Stimulated activated CD4-positive, alpha-beta T cell treated with anti-CD3 and anti-CD28 coated beads, Interleukin-1b, Interleukin-23, amount 100 ng/mL, for 4 hours (primary cell): Measurements from ENCODE around the gene NSUN6.

Experiments used
- DNase-seq, 2 donors: peaks; one replicate each; pipeline ENCODE4 v3.0.0-alpha.2; 2020; ENCODE audit warnings: low read depth in 2 of 2

Gene NSUN6

GRCh38 chr10:18651324-18652007 lies at the start of gene NSUN6:
NSUN6 (minus strand) TSS chr10:18651587; CDS start chr10:18651203, 384 bp downstream.
- peak; percentile 87 to 91 for DNase-seq

- no peak for DNase-seq
Observed at GRCh38 chr10:18699849-18700840, 48.8 kb upstream of the NSUN6 start.

GRCh38 chr10:18690541-18690940 lies 39.2 kb upstream of the NSUN6 start:
- no peak for DNase-seq

- no peak for DNase-seq
Observed at GRCh38 chr10:18689498-18689897, 38.1 kb upstream of the NSUN6 start.

- no peak for DNase-seq
Observed at GRCh38 chr10:18687706-18688105, 36.3 kb upstream of the NSUN6 start.

GRCh38 chr10:18687195-18687594 lies 35.8 kb upstream of the NSUN6 start:
- no peak for DNase-seq

GRCh38 chr10:18685555-18685954 lies 34.2 kb upstream of the NSUN6 start:
- no peak for DNase-seq

- no peak for DNase-seq
Observed at GRCh38 chr10:18684953-18685352, 33.6 kb upstream of the NSUN6 start.

GRCh38 chr10:18684416-18684815 lies 33.0 kb upstream of the NSUN6 start:
- no peak for DNase-seq

- no peak for DNase-seq
Observed at GRCh38 chr10:18683427-18683826, 32.0 kb upstream of the NSUN6 start.

GRCh38 chr10:18681971-18682411 lies 30.6 kb upstream of the NSUN6 start:
- DNase-seq, result no peak

GRCh38 chr10:18681366-18681765 lies 30.0 kb upstream of the NSUN6 start:
- no peak for DNase-seq

- DNase-seq, result no peak
Observed at GRCh38 chr10:18680754-18681153, 29.4 kb upstream of the NSUN6 start.

- DNase-seq, result no peak
Observed at GRCh38 chr10:18675086-18675801, 23.9 kb upstream of the NSUN6 start.

GRCh38 chr10:18668026-18668425 lies 16.6 kb upstream of the NSUN6 start:
- DNase-seq, result no peak

- no peak for DNase-seq
Observed at GRCh38 chr10:18666810-18667209, 15.4 kb upstream of the NSUN6 start.

- no peak for DNase-seq
Observed at GRCh38 chr10:18665815-18666558, 14.6 kb upstream of the NSUN6 start.

- no peak for DNase-seq
Observed at GRCh38 chr10:18664841-18665478, 13.6 kb upstream of the NSUN6 start.

GRCh38 chr10:18660816-18661431 lies 9.5 kb upstream of the NSUN6 start:
- DNase-seq, result no peak

- DNase-seq, result no peak
Observed at GRCh38 chr10:18659819-18660535, 8.6 kb upstream of the NSUN6 start.
